Measurements from ENCODE around the gene JADE1.

Gene JADE1

GRCh38 chr4:128800284-128800683, 9.2 kb upstream of the JADE1 start:
- TF ChIP-seq TAF1 (IDR thresholded peaks at IDR 0.05; ENCODE audit: borderline replicate concordance, insufficient read depth, low read length): no peak
- no peak for TF ChIP-seq POLR2AphosphoS5 (IDR thresholded peaks at IDR 0.05; ENCODE audit: low read depth, low read length)
- TF ChIP-seq REST (IDR thresholded peaks at IDR 0.05; ENCODE audit: insufficient read depth in 1 of 2, low read depth in 2 of 2, low read length in 2 of 2): no peak
- TF ChIP-seq SIN3A (IDR thresholded peaks at IDR 0.05; ENCODE audit: borderline replicate concordance, insufficient read depth, low read length): no peak
- TF ChIP-seq FOXP2 (optimal IDR thresholded peaks at IDR 0.05; ENCODE audit: borderline replicate concordance, extremely low read depth, extremely low read length, insufficient read depth): no peak

- TF ChIP-seq SIN3A (IDR thresholded peaks at IDR 0.05; ENCODE audit: borderline replicate concordance, insufficient read depth, low read length): no peak
- no peak for TF ChIP-seq POLR2AphosphoS5 (IDR thresholded peaks at IDR 0.05; ENCODE audit: low read depth, low read length)
- TF ChIP-seq REST (IDR thresholded peaks at IDR 0.05; ENCODE audit: insufficient read depth in 1 of 2, low read depth in 2 of 2, low read length in 2 of 2): no peak
- no peak for TF ChIP-seq TAF1 (IDR thresholded peaks at IDR 0.05; ENCODE audit: borderline replicate concordance, insufficient read depth, low read length)
- TF ChIP-seq FOXP2 (optimal IDR thresholded peaks at IDR 0.05; ENCODE audit: borderline replicate concordance, extremely low read depth, extremely low read length, insufficient read depth): no peak
These were observed 8.7 kb upstream of the JADE1 start for GRCh38 chr4:128800701-128801284.

GRCh38 chr4:128802680-128803628, 6.5 kb upstream of the JADE1 start:
- TF ChIP-seq FOXP2 (optimal IDR thresholded peaks at IDR 0.05; ENCODE audit: borderline replicate concordance, extremely low read depth, extremely low read length, insufficient read depth) (no peak), SIN3A (IDR thresholded peaks at IDR 0.05; ENCODE audit: borderline replicate concordance, insufficient read depth, low read length) (no peak), TAF1 (IDR thresholded peaks at IDR 0.05; ENCODE audit: borderline replicate concordance, insufficient read depth, low read length) (no peak), POLR2AphosphoS5 (IDR thresholded peaks at IDR 0.05; ENCODE audit: low read depth, low read length) (no peak), REST (IDR thresholded peaks at IDR 0.05; ENCODE audit: insufficient read depth in 1 of 2, low read depth in 2 of 2, low read length in 2 of 2) (no peak)

GRCh38 chr4:128803783-128804182, 5.7 kb upstream of the JADE1 start:
- TF ChIP-seq TAF1 (IDR thresholded peaks at IDR 0.05; ENCODE audit: borderline replicate concordance, insufficient read depth, low read length) (no peak), POLR2AphosphoS5 (IDR thresholded peaks at IDR 0.05; ENCODE audit: low read depth, low read length) (no peak), REST (IDR thresholded peaks at IDR 0.05; ENCODE audit: insufficient read depth in 1 of 2, low read depth in 2 of 2, low read length in 2 of 2) (no peak), SIN3A (IDR thresholded peaks at IDR 0.05; ENCODE audit: borderline replicate concordance, insufficient read depth, low read length) (no peak)
